Islet of Langerhans (tissue), 1 donor: Measurements from ENCODE around the gene KLRF1.
A peak's percentile ranks its signal among the peaks of the same experiment; 100 is the strongest.
"Not testable (repeated sequence)": the region's sequence is repeated elsewhere in the genome, so short reads cannot be mapped to it uniquely, and the experiment has no call there.

Source experiments
- FAIRE-seq: peaks from one replicate; lab custom pipeline; 2011; peaks lifted over from hg19 to GRCh38; lab: Jason Lieb, UNC

KLRF1 gene

DNA sequence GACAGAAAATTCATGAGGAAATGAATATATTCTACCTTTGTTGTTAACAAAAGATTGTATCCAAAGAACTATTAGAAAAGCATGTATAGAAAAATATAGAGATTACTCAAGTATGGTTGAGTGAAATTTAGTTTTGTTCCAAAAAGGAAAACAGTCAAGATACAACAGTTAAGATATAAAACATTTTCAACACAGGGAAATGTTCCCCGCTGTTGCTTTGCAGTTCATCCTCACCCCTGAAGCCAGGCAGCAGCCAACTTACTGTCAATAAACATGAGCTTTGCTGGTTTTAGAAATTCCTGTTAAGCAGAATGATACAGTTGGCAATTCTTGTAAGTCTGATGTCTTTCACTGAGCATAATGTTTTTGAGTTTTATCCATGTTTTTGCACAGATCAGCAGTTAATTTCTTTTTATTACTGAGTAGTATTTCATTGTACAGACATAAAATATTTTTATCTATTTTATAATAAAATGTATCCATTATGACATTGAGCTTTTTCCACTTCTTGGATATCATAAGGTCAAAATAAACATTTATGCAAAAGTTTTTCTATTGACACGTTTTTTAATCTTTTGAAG is 43.1 kb downstream of the KLRF1 start:
- FAIRE-seq: peak; percentile 92

DNA sequence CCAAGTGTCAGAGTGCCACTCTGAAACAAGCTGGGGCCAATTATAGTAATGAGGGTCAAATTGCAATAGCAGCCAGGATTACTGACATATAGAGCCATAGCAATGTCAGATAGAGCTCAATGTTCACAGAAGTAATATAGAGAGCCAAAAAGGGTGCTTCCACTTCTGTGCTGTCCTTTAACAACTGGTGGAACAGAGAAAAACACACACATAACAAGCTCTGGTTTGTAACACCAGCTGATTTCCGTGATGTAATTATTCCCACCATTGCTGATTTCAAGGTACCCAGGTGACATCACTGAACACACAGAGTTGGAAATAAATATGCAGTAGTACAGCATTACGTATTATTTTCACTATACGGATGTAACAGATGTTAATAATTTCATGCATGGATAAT is 44.9 kb downstream of the KLRF1 start:
- no peak for FAIRE-seq

DNA sequence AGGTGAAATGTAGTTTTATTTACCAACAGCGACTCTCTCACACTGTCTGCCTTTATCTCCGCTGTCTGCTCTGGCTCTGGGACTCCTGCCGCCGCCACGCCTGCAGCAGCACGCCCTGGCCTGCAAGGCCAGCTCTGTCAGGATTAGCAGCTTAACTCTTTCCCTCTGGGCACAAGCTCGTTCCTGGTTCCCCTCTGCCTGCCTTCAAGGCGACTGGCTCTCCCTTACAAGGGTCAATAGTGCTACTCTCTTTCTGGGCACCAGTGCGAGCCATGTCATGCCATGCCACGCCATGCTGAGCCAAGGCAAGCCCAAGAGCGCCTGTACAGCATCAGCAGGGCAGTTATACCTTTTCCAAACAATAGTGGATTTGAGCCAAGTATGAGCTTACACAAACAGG is 45.5 kb downstream of the KLRF1 start:
- no peak for FAIRE-seq

GRCh38 chr12:9876120-9876519 is 48.8 kb downstream of the KLRF1 start:
- FAIRE-seq: not testable (repeated sequence)

- FAIRE-seq: no peak
Measured at GRCh38 chr12:9880532-9881078, 53.3 kb downstream of the KLRF1 start.

GRCh38 chr12:9881246-9881645 is 54.0 kb downstream of the KLRF1 start, which contains the start of gene KLRF2:
TSS of gene KLRF2 (plus strand) at chr12:9881489. CDS start at chr12:9881596, 107 bp downstream.
- no peak for FAIRE-seq

GRCh38 chr12:9881988-9882387 is 54.7 kb downstream of the KLRF1 start:
- FAIRE-seq: no peak

DNA sequence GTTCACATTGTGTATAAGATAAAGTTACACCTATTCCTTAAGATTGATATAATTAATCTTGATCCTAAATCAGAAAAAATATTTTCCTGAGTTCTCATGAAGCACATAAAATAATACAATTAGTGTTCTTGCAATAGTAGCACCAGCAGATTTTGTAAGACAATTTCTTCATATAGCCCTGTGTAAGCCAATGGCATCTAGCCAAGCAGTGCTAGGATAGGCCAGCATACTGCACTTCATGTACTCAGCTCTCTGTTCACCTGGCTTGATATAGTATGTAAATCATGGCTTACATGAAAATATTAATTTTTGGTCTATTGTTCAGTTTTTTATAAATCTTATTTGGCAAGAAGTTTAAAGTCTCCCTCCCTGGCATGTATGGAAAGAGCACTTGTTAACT is 55.9 kb downstream of the KLRF1 start:
- no peak for FAIRE-seq

GRCh38 chr12:9888665-9889273 is 61.5 kb downstream of the KLRF1 start:
- no peak for FAIRE-seq
